HepG2 (cell line): ENCODE data around the gene UBE2O. TPM values are rescaled to one million over a fixed set of nuclear protein-coding genes. Genes with fewer than 3 reads are reported as not detected.
A peak's percentile ranks its signal among the peaks of the same experiment; 100 is the strongest.

Experiments
- BRCA1 ChIP-seq: sonication (generic); formaldehyde crosslinking; IDR thresholded peaks from 2 replicates; pipeline ENCODE4 v1.4.0; 2020; ENCODE audit warnings: missing genetic modification reagents
- E2F5 ChIP-seq: sonication (generic); formaldehyde crosslinking; conservative IDR thresholded peaks from 2 replicates; pipeline ENCODE4 v1.4.0; 2020; ENCODE audit warnings: missing genetic modification reagents
- ETS1 ChIP-seq: sonication (generic); formaldehyde crosslinking; IDR thresholded peaks from 2 replicates; pipeline ENCODE4 v1.4.0; 2020; ENCODE audit warnings: missing genetic modification reagents
- FOSL2 ChIP-seq: sonication (generic); formaldehyde crosslinking; IDR thresholded peaks from 2 replicates; pipeline ENCODE4 v1.4.0; 2020; ENCODE audit warnings: missing genetic modification reagents
- GABPA ChIP-seq, 2 experiments: IDR thresholded peaks; 2 replicates each; pipeline ENCODE4 v1.6.1; 2011 to 2016; ENCODE audit warnings: low read depth in 2 of 2, low read length in 1 of 2, missing biosample characterization in 1 of 2, missing genetic modification characterization in 1 of 2
- HOXD1 ChIP-seq: sonication (generic); formaldehyde crosslinking; IDR thresholded peaks from 2 replicates; pipeline ENCODE4 v1.5.0; 2020; ENCODE audit warnings: missing genetic modification reagents
- ISX ChIP-seq: sonication (generic); formaldehyde crosslinking; conservative IDR thresholded peaks from 2 replicates; pipeline ENCODE4 v1.5.0; 2020; ENCODE audit warnings: missing genetic modification reagents
- MIER2 ChIP-seq: IDR thresholded peaks from 2 replicates; pipeline ENCODE4 v1.6.1; 2016; ENCODE audit warnings: missing biosample characterization, missing genetic modification reagents
- NFATC3 ChIP-seq: sonication (generic); formaldehyde crosslinking; IDR thresholded peaks from 2 replicates; pipeline ENCODE4 v1.5.1; 2020; ENCODE audit warnings: mild to moderate bottlenecking, missing genetic modification reagents
- NONO ChIP-seq, 2 experiments: fragments of 450-650 bp in 1 of 2; sonication (generic) in 1 of 2; formaldehyde crosslinking in 1 of 2; IDR thresholded peaks in 1 of 2; conservative IDR thresholded peaks in 1 of 2; 2 replicates each; pipeline versions ENCODE4 v1.6.1 to v1.8.0; 2017 to 2022; ENCODE audit warnings: mild to moderate bottlenecking in 1 of 2, missing genetic modification reagents in 1 of 2, moderate library complexity in 1 of 2
- RBM22 ChIP-seq: fragments of 200-400 bp; formaldehyde crosslinking; optimal IDR thresholded peaks from 2 replicates; pipeline ENCODE3; 2017; ENCODE audit warnings: mild to moderate bottlenecking, low read length, moderate library complexity
- SP4 ChIP-seq: sonication (generic); formaldehyde crosslinking; IDR thresholded peaks from 2 replicates; pipeline ENCODE4 v1.8.1; 2023; ENCODE audit warnings: mild to moderate bottlenecking, missing genetic modification reagents
- TMF1 ChIP-seq: sonication (generic); formaldehyde crosslinking; IDR thresholded peaks from 2 replicates; pipeline ENCODE4 v1.8.1; 2022; ENCODE audit warnings: low read depth, missing genetic modification reagents
- ZBTB7B ChIP-seq: sonication (generic); formaldehyde crosslinking; IDR thresholded peaks from 2 replicates; pipeline ENCODE4 v1.4.0; 2020; ENCODE audit warnings: missing genetic modification reagents
- ZNF136 ChIP-seq: sonication (generic); formaldehyde crosslinking; IDR thresholded peaks from 2 replicates; pipeline ENCODE4 v1.8.1; 2022; ENCODE audit warnings: low read depth, mild to moderate bottlenecking, moderate library complexity, missing genetic modification reagents
- ZNF292 ChIP-seq: sonication (generic); formaldehyde crosslinking; IDR thresholded peaks from 2 replicates; pipeline ENCODE4 v1.8.1; 2022; ENCODE audit warnings: mild to moderate bottlenecking, low read depth, missing genetic modification reagents, borderline replicate concordance
- ZNF530 ChIP-seq: sonication (generic); formaldehyde crosslinking; IDR thresholded peaks from 2 replicates; pipeline ENCODE4 v1.5.0; 2020; ENCODE audit warnings: low read depth, mild to moderate bottlenecking, missing genetic modification reagents
- ZNF557 ChIP-seq: sonication (generic); formaldehyde crosslinking; IDR thresholded peaks from 2 replicates; pipeline ENCODE4 v1.4.0; 2020; ENCODE audit warnings: missing genetic modification reagents
- ZNF776 ChIP-seq: sonication (generic); formaldehyde crosslinking; IDR thresholded peaks from 2 replicates; pipeline ENCODE4 v1.4.0; 2020; ENCODE audit warnings: mild to moderate bottlenecking, missing genetic modification reagents
- polyA plus RNA-seq, 8 experiments: library from polyadenylated mRNA; depleted of rRNA in 3 of 8; stranded (reverse) in 7 of 8; unstranded in 1 of 8; fragments of >200 nt; fragmentation: Illumina TruSeq in 4 of 8; extraction: Trizol in 4 of 8; gene quantifications; 2 replicates each; pipeline versions ENCODE4 v1.2.1 to v1.2.3, GENCODE V29; 2011 to 2016; ENCODE audit warnings: low read depth in 4 of 8, missing spikeins in 1 of 8, mixed read lengths in 1 of 8; ENCODE audit not compliant: insufficient read depth in 1 of 8
- total RNA-seq, 5 experiments: library from RNA; depleted of rRNA; stranded (reverse); fragments of >200 nt; fragmentation: Illumina TruSeq; extraction: Trizol; gene quantifications; 2 replicates each; pipeline ENCODE4 v1.2.3, GENCODE V29; 2016; ENCODE audit warnings: low read depth in 1 of 5
- TF ChIP-seq, protein P1 (sequence below): sonication (generic); formaldehyde crosslinking; IDR thresholded peaks from 2 replicates; pipeline ENCODE4 v1.9.0; 2021; ENCODE audit warnings: missing genetic modification reagents, borderline replicate concordance
- TF ChIP-seq, protein P2 (sequence below): sonication (generic); formaldehyde crosslinking; IDR thresholded peaks from 2 replicates; pipeline ENCODE4 v1.8.0; 2022; ENCODE audit warnings: mild to moderate bottlenecking, missing genetic modification reagents, moderate library complexity
- TF ChIP-seq, protein P3 (sequence below): sonication (generic); formaldehyde crosslinking; IDR thresholded peaks from 2 replicates; pipeline ENCODE4 v1.4.0; 2020; ENCODE audit warnings: missing genetic modification reagents

The UBE2O gene
- total and polyA plus RNA-seq, 2 of the 13 experiments (the other 11 are each of a cell fraction or from before 2014, with no cell fraction given), result 21.5 to 23.5 TPM

DNA sequence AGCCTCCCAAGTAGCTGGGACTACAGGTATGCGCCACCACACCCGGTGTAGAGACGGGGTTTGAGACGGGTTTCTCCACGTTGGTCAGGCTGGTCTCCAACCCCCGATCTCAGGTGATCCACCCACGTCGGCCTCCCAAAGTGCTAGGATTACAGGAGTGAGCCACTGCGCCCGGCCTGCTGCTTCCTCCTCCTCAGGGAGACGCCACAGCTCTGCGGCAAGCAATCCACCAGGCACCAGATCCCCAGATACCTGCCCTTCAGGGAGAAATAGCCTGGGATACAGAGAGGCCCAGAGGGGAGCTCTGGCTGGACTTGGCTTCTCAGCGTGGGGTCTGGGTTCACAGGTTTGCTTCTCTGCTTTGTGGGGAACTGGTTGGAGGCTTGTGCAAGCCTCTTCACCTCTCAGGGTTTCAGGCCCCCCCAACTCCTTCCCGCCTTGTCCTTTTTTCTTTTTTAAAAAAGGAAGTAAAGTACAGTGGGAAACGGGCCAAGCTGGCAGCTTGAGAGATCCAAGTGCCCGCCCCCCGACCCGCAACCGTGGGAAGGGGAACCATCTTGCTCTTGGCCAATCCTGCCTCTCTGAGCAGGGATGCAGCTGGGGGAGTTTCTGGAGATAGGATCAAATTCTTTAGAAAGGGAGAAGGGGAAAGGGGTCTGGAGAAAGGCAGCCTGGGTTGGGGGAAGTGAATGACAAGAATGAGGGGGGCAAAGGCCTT lies 71.2 kb downstream of the UBE2O start (continued):
- TF ChIP-seq, protein P1, sequence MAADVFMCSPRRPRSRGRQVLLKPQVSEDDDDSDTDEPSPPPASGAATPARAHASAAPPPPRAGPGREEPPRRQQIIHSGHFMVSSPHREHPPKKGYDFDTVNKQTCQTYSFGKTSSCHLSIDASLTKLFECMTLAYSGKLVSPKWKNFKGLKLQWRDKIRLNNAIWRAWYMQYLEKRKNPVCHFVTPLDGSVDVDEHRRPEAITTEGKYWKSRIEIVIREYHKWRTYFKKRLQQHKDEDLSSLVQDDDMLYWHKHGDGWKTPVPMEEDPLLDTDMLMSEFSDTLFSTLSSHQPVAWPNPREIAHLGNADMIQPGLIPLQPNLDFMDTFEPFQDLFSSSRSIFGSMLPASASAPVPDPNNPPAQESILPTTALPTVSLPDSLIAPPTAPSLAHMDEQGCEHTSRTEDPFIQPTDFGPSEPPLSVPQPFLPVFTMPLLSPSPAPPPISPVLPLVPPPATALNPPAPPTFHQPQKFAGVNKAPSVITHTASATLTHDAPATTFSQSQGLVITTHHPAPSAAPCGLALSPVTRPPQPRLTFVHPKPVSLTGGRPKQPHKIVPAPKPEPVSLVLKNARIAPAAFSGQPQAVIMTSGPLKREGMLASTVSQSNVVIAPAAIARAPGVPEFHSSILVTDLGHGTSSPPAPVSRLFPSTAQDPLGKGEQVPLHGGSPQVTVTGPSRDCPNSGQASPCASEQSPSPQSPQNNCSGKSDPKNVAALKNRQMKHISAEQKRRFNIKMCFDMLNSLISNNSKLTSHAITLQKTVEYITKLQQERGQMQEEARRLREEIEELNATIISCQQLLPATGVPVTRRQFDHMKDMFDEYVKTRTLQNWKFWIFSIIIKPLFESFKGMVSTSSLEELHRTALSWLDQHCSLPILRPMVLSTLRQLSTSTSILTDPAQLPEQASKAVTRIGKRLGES, result 0 out of 2 replicates have a peak, but pooled peaks have one; percentile 43
- TF ChIP-seq ETS1 (CRISPR knock-in tag) (0 out of 2 replicates have a peak, but pooled peaks have one; percentile 3), ZNF776 (0 out of 2 replicates have a peak, but pooled peaks have one; percentile 19), TMF1 (peak; percentile 73; the same call in 1 of the 2 replicates), ZNF136 (CRISPR knock-in tag) (no peak), HOXD1 (CRISPR knock-in tag) (no peak), SP4 (CRISPR knock-in tag) (peak; percentile 40; the same call in 1 of the 2 replicates), GABPA (IDR thresholded peaks at IDR 0.05; ENCODE audit: low read depth, low read length) (no peak), GABPA (CRISPR knock-in tag; IDR thresholded peaks at IDR 0.05; ENCODE audit: low read depth) (peak; percentile 22; the same call in 1 of the 2 replicates), FOSL2 (CRISPR knock-in tag) (no peak), NFATC3 (peak; percentile 74; the same call in 1 of the 2 replicates), ZNF557 (CRISPR knock-in tag) (0 out of 2 replicates have a peak, but pooled peaks have one; percentile 69), ZBTB7B (CRISPR knock-in tag) (no peak), BRCA1 (CRISPR knock-in tag) (0 out of 2 replicates have a peak, but pooled peaks have one; percentile 27), E2F5 (CRISPR knock-in tag) (no peak), ZNF292 (CRISPR knock-in tag) (peak; percentile 31; the same call in 1 of the 2 replicates), MIER2 (CRISPR knock-in tag) (0 out of 2 replicates have a peak, but pooled peaks have one; percentile 2), RBM22 (peak; percentile 53), ISX (CRISPR knock-in tag) (0 out of 2 replicates have a peak, but pooled peaks have one; percentile 66), NONO (IDR thresholded peaks at IDR 0.05) (no peak), NONO (CRISPR knock-in tag; conservative IDR thresholded peaks at IDR 0.05) (peak; percentile 65), ZNF530 (CRISPR knock-in tag) (no peak)
- TF ChIP-seq, protein P2, sequence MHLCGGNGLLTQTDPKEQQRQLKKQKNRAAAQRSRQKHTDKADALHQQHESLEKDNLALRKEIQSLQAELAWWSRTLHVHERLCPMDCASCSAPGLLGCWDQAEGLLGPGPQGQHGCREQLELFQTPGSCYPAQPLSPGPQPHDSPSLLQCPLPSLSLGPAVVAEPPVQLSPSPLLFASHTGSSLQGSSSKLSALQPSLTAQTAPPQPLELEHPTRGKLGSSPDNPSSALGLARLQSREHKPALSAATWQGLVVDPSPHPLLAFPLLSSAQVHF, result 0 out of 2 replicates have a peak, but pooled peaks have one; percentile 24
- TF ChIP-seq, protein P3, sequence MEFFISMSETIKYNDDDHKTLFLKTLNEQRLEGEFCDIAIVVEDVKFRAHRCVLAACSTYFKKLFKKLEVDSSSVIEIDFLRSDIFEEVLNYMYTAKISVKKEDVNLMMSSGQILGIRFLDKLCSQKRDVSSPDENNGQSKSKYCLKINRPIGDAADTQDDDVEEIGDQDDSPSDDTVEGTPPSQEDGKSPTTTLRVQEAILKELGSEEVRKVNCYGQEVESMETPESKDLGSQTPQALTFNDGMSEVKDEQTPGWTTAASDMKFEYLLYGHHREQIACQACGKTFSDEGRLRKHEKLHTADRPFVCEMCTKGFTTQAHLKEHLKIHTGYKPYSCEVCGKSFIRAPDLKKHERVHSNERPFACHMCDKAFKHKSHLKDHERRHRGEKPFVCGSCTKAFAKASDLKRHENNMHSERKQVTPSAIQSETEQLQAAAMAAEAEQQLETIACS (CRISPR knock-in tag), result no peak
